Stomach smooth muscle (tissue), 2 donors: Measurements from ENCODE around the gene NPTX1.
A peak's percentile ranks its signal among the peaks of the same experiment; 100 is the strongest.

Source experiments
- H3K27ac ChIP-seq: one replicate; pipeline ENCODE4 v1.7.0; 2013; ENCODE audit warnings: mild to moderate bottlenecking, low read length, inconsistent platforms
- H3K27me3 ChIP-seq, 2 donors: one replicate each; pipeline ENCODE4 v1.7.0; 2013; ENCODE audit warnings: low read length in 2 of 2; ENCODE audit not compliant: insufficient read depth in 2 of 2, control insufficient read depth in 1 of 2
- H3K36me3 ChIP-seq, 2 donors: one replicate each; pipeline ENCODE4 v1.7.0; 2013; ENCODE audit warnings: low read length in 2 of 2; ENCODE audit not compliant: control insufficient read depth in 2 of 2, insufficient read depth in 2 of 2
- H3K4me1 ChIP-seq: one replicate; pipeline ENCODE4 v1.7.0; 2013; ENCODE audit warnings: low read length; ENCODE audit not compliant: control insufficient read depth, insufficient read depth
- H3K4me3 ChIP-seq, 2 donors: one replicate each; pipeline ENCODE4 v1.7.0; 2013; ENCODE audit warnings: low read length in 2 of 2
- H3K9ac ChIP-seq, 2 donors: one replicate each; pipeline ENCODE4 v1.7.0; 2013; ENCODE audit warnings: low read length in 2 of 2, mild to moderate bottlenecking in 1 of 2
- H3K9me3 ChIP-seq, 2 donors: one replicate each; pipeline ENCODE4 v1.7.0; 2013; ENCODE audit warnings: low read length in 2 of 2; ENCODE audit not compliant: control insufficient read depth in 2 of 2
- donor health status: healthy.
- donor health status: Pancreatic carcinoma.

The NPTX1 gene

GRCh38 chr17:80430446-80431245 is 45.8 kb downstream of the NPTX1 start:
- no peaks in the 10 kb centered on the region for H3K9me3 ChIP-seq

GRCh38 chr17:80429356-80430275 is 46.8 kb downstream of the NPTX1 start:
- Histone ChIP-seq H3K4me3 (no peak overlapping the region), H3K4me1 (peaks cover 7% of the 10 kb centered on the region)

More at GRCh38 chr17:80430446-80431245, 45.8 kb downstream of the NPTX1 start:
- no peak overlapping the region for H3K4me3 ChIP-seq
- peaks cover 0 to 9% of the 10 kb centered on the region in 2 donors for H3K36me3 ChIP-seq
- peaks cover 7% of the 10 kb centered on the region for H3K4me1 ChIP-seq
- no peak overlapping the region for H3K27ac ChIP-seq
- H3K27me3 ChIP-seq: no peaks in the 10 kb centered on the region
- no peak overlapping the region for H3K9ac ChIP-seq

GRCh38 chr17:80428796-80429195 is 47.6 kb downstream of the NPTX1 start:
- Histone ChIP-seq H3K27ac (no peak overlapping the region), H3K27me3 (no peaks in the 10 kb centered on the region), H3K9me3 (no peaks in the 10 kb centered on the region), H3K36me3 (peaks cover 0 to 9% of the 10 kb centered on the region in 2 donors), H3K4me3 (no peak overlapping the region), H3K9ac (no peak overlapping the region), H3K4me1 (peaks cover 7% of the 10 kb centered on the region)

More at GRCh38 chr17:80429356-80430275, 46.8 kb downstream of the NPTX1 start:
- Histone ChIP-seq H3K9ac (no peak overlapping the region), H3K27me3 (no peaks in the 10 kb centered on the region), H3K9me3 (no peaks in the 10 kb centered on the region), H3K27ac (no peak overlapping the region), H3K36me3 (peaks cover 0 to 9% of the 10 kb centered on the region in 2 donors)

- Histone ChIP-seq H3K4me1 (peaks cover 7% of the 10 kb centered on the region), H3K4me3 (no peak overlapping the region), H3K9me3 (no peaks in the 10 kb centered on the region), H3K36me3 (peaks cover 0 to 9% of the 10 kb centered on the region in 2 donors), H3K27ac (no peak overlapping the region), H3K27me3 (no peaks in the 10 kb centered on the region), H3K9ac (no peak overlapping the region)
These were observed 48.0 kb downstream of the NPTX1 start for GRCh38 chr17:80428363-80428762.

GRCh38 chr17:80427366-80428282 is 48.8 kb downstream of the NPTX1 start:
- no peaks in the 10 kb centered on the region for H3K9me3 ChIP-seq
- H3K36me3 ChIP-seq: peaks cover 0 to 9% of the 10 kb centered on the region in 2 donors
- H3K4me3 ChIP-seq: peak overlapping the region in 1 of 2 donors; percentile 15
- H3K27ac ChIP-seq: no peak overlapping the region
- H3K9ac ChIP-seq: no peak overlapping the region
- peaks cover 7% of the 10 kb centered on the region for H3K4me1 ChIP-seq
- H3K27me3 ChIP-seq: no peaks in the 10 kb centered on the region

- peak overlapping the region; percentile 29 to 32 for H3K9ac ChIP-seq
- no peaks in the 10 kb centered on the region for H3K27me3 ChIP-seq
- H3K9me3 ChIP-seq: no peaks in the 10 kb centered on the region
- peak overlapping the region in 1 of 2 donors; percentile 15 for H3K4me3 ChIP-seq
- no peak overlapping the region for H3K27ac ChIP-seq
- H3K36me3 ChIP-seq: peaks cover 0 to 9% of the 10 kb centered on the region in 2 donors
- H3K4me1 ChIP-seq: peaks cover 7% of the 10 kb centered on the region
These were observed 49.6 kb downstream of the NPTX1 start for GRCh38 chr17:80426671-80427326.

- Histone ChIP-seq H3K36me3 (peaks cover 0 to 9% of the 10 kb centered on the region in 2 donors), H3K9ac (no peak overlapping the region), H3K27me3 (no peaks in the 10 kb centered on the region), H3K4me1 (peaks cover 7% of the 10 kb centered on the region), H3K9me3 (no peaks in the 10 kb centered on the region), H3K4me3 (no peak overlapping the region), H3K27ac (no peak overlapping the region)
These were observed 50.5 kb downstream of the NPTX1 start for GRCh38 chr17:80425835-80426426.

- peaks cover under 1 to 12% of the 10 kb centered on the region in 2 donors for H3K36me3 ChIP-seq
- H3K27me3 ChIP-seq: no peaks in the 10 kb centered on the region
- no peaks in the 10 kb centered on the region for H3K9me3 ChIP-seq
- no peak overlapping the region for H3K9ac ChIP-seq
- no peak overlapping the region for H3K4me3 ChIP-seq
- H3K4me1 ChIP-seq: peaks cover 7% of the 10 kb centered on the region
- H3K27ac ChIP-seq: no peak overlapping the region
These were observed 51.3 kb downstream of the NPTX1 start for GRCh38 chr17:80424878-80425765.

GRCh38 chr17:80424261-80424660 is 52.1 kb downstream of the NPTX1 start:
- Histone ChIP-seq H3K9ac (no peak overlapping the region), H3K27me3 (no peaks in the 10 kb centered on the region)

More at GRCh38 chr17:80424261-80424660, 52.1 kb downstream of the NPTX1 start:
- Histone ChIP-seq H3K9me3 (no peaks in the 10 kb centered on the region), H3K27ac (no peak overlapping the region), H3K36me3 (peaks cover 7 to 9% of the 10 kb centered on the region in 2 donors), H3K4me1 (peaks cover 7% of the 10 kb centered on the region), H3K4me3 (no peak overlapping the region)
